NCI-H446 treated with DMSO at 0.1 percent for 48 hours (cell line): ENCODE measurements around the gene CXXC1.
A peak's percentile ranks its signal among the peaks of the same experiment; 100 is the strongest.
"Not testable (repeated sequence)": the region's sequence is repeated elsewhere in the genome, so short reads cannot be mapped to it uniquely, and the experiment has no call there.

Source experiments
- DNase-seq: peaks from one replicate; lab custom pipeline; 2025; lab: John Stamatoyannopoulos, UW

Gene CXXC1

DNA sequence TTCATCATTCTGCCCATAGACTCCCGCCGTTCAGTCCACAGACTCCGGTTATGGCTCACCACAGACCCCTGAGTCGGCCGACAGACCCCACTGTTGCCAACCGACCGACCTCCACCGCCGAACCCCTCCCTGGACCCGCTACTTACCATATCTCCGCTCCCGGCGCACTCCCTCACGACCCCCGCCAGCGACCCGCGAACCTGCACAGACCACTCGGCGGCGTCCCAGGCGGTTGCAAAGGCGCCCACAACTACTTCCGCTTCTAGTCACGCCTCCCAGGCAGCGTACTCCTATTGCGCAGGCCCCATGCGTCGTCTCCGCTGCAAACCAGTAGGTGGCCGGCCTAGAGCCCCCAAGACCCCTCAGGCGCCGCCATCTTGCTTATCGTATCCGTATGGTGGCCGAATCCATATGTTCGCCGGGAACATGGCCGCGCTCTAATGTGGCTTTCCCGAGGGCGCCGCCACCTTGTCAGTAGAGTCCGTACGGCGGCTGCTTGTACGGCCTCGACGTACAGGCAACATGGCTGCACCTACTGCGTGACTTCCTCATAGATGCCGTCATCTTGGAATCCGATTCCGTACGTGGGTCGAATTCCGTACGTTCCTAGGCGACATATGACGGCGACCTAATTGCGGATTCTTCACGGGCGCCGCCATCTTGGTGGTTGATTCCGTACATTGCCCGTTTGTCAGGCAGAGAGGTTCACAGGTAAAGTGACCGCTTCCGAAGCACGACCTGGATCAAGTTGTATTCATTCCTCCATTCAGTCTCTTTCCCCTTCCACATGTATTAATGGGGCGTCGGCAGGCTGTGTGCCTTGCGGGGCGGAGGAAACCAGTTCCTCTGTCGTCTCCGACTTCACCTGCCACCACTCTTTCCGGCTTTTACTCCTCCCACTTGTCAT, at the start of gene CXXC1:
CXXC1 (minus strand) TSS at position 252 of the 907 bp plus-strand sequence; CDS start at position 149, 103 bp downstream.
- peak; percentile 98 for DNase-seq

- no peak for DNase-seq
Measured at GRCh38 chr18:50334546-50335152, 47.2 kb upstream of the CXXC1 start.

DNA sequence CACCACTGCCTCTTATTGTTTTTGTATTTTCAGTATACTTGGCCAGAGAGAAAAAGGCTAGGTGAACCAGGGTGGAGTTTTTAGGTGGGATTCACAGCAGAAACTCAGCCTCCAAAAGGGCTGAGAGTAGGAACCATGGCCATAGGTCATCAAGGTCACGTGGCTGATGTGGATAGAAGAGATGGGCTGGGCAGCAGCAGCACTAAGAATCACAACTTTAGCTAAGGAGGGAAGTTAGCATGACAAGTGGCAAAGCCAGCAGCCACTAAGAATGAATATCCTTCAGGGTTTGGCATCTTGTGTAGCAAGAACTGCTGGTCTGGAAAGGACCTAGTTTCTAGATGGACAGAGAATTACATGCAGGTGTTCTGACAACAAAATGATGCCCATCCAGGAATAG, 44.2 kb upstream of the CXXC1 start:
- DNase-seq = no peak

DNA sequence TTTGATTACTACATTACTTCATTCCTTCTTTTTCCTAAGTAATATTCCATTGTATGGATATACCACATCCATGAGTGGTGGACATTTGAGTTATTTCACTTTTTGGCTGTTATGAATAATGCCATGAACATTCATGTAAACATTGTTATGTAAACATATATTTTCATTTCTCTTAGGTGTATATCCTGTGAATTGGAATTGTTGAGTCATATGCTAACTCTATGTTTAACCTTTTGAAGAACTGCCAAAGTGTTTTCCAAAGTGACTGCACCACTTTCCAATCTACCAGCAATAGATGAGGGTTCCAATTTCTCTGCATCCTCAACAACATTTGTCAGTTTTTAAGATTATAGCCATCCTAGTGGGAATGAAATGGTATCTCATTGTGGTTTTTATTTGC, 42.7 kb upstream of the CXXC1 start:
- no peak for DNase-seq

- DNase-seq = no peak
Measured at GRCh38 chr18:50327983-50328382, 40.5 kb upstream of the CXXC1 start.

GRCh38 chr18:50320719-50321118, 33.2 kb upstream of the CXXC1 start:
- no peak for DNase-seq

GRCh38 chr18:50315100-50315871, 27.8 kb upstream of the CXXC1 start:
- no peak for DNase-seq

DNA sequence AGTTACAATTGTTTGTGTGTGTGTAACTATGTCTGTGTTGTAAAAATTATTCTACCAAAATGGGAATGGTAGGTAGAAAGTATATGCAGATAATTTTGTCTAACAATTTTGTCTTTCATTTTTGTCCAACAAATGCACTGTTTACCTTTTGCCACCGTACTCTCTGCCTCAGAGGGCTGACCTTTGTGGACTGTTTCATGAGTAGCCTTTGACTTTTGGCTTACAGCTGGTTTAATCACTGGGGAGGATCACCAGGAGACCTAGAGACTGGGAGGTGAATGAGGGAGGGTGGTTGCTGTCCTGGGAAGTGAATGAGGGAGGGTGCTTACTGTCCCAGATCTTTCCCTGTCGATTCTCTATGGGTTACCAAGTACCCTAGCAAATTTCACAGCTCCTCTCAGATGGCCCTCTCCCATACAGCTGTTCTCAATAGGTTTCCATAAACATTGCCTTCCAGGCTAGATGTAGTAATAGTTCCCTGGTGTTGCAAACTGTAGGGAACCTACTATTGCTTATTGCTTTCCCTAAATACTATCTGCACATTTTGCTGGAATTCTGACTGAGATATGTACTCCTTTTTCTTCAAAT, 26.5 kb upstream of the CXXC1 start:
- DNase-seq = no peak

- DNase-seq = no peak
Measured at GRCh38 chr18:50313031-50313607, 25.6 kb upstream of the CXXC1 start.

DNA sequence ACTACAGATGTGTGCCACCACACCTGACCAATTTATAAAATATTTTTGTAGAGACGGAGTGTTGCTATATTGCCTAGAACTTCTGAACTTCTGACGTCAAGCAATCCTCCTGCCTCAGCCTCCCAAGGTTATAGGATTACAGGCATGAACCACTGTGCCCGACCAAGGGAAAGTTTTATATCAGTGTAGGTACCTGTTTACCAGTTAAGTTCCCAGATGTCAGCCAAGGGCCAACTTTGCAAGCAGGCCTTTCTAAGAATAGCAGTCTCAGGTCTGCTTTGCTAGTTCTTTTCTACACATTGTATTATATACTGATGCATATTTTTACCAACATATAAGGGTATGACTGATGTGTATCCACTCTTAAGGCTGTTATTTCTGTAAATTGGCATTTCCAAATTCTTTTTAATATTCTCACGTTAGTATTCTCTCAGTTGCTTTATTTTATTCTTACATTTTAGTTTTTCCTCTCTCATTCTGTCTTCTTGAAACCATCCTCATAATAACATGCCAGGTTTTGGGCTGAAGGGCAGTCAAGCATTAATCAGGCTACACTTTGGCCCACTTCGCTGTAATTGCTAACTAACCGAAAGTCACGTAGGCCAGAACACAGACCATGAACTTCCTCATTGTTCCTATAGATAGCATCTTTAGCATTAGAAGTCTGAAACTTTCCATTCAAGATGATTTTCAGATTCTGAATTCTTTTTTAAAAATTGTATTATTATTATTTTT, 25.0 kb upstream of the CXXC1 start:
- no peak for DNase-seq

DNA sequence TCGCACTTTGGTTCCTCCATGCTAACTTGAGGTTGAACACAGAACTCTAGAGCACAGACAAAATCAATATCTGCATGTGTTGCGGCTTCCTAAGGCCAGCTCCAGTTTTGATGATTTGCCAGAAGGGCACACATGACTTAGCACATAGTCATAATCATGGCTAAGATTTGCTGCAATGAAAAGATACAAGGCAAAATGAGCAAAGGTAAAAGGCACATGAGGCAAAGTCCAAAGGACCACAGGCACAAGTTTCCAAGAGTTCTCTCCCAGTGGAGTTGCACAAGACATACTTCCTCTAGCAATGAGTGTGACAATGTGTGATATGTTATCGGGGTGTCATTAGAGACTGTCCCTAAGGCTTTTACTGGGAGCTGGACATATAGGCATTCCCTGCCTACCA, 24.2 kb upstream of the CXXC1 start:
- no peak for DNase-seq

DNA sequence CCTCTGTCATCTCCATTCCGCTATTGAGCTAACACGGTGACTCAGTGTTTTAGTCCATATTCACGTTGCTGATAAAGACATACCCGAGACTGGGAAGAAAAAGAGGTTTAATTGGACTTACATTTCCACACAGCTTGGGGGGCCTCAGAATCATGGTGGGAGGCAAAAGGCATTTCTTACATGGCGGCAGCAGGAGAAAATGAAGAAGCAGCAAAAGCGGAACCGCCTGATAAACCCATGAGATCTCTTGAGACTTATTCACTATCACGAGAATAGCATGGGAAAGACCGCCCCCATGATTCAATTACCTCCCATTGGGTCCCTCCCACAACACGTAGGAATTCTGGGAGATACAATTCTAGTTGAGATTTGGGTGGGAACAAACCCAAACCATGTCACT, 22.6 kb upstream of the CXXC1 start:
- no peak for DNase-seq

- not testable (repeated sequence) for DNase-seq
Measured at GRCh38 chr18:50308851-50309250, 21.4 kb upstream of the CXXC1 start.

GRCh38 chr18:50307738-50308470, 20.4 kb upstream of the CXXC1 start:
- DNase-seq = peak; percentile 43

GRCh38 chr18:50307400-50307737, 19.9 kb upstream of the CXXC1 start:
- DNase-seq = no peak

GRCh38 chr18:50306944-50307343, 19.5 kb upstream of the CXXC1 start:
- no peak for DNase-seq

- no peak for DNase-seq
Measured at GRCh38 chr18:50301074-50301473, 13.6 kb upstream of the CXXC1 start.

GRCh38 chr18:50299626-50300388, 12.3 kb upstream of the CXXC1 start:
- DNase-seq = no peak

GRCh38 chr18:50298443-50299284, 11.2 kb upstream of the CXXC1 start:
- no peak for DNase-seq
